A549 (cell line): ENCODE data around the gene BNC1. TPM values are rescaled to one million over a fixed set of nuclear protein-coding genes. Genes with fewer than 3 reads are reported as not detected.

Source experiments
- ATAC-seq, 2 experiments: fragments of 200-7000 bp in 1 of 2; fragments of >200 bp in 1 of 2; cut with Nextera tagmentation in 1 of 2; cut with Tn5 transposase in 1 of 2; 3 replicates each; pipeline versions ENCODE4 v1.8.0 to v1.9.1; 2018 to 2020; ENCODE audit warnings: mild to moderate bottlenecking in 1 of 2, moderate library complexity in 1 of 2
- CTCF ChIA-PET: fragments of 300-600 bp; sonication (Branson Sonifier 250); formaldehyde crosslinking; extraction: SDS; loops from one replicate; lab custom pipeline; 2021; ENCODE audit warnings: antibody characterized with exemption, inconsistent platforms; lab: Yijun Ruan, JAX
- POLR2A ChIA-PET: fragments of 350-600 bp; formaldehyde crosslinking; extraction: SDS; loops from one replicate; lab custom pipeline; 2021; ENCODE audit warnings: antibody characterized with exemption, inconsistent platforms; lab: Yijun Ruan, JAX
- DNase-seq, 2 experiments: peaks; one replicate each; pipeline versions ENCODE4 v3.0.0 to v3.0.0-alpha.2; 2011 to 2016; ENCODE audit warnings: low read depth in 1 of 2, low spot score in 1 of 2
- FAIRE-seq: peaks from 2 replicates; lab custom pipeline; 2011; peaks lifted over from hg19 to GRCh38; lab: Jason Lieb, UNC
- H3K27ac ChIP-seq, 2 experiments: fragments of >200 bp; sonication (Bioruptor Twin); formaldehyde crosslinking; 3 replicates each; pipeline ENCODE4 v1.5.1; 2016 to 2017
- H3K4me1 ChIP-seq: fragments of >200 bp; sonication (Bioruptor Twin); formaldehyde crosslinking; 3 replicates; pipeline ENCODE4 v1.6.1; 2016
- H3K4me2 ChIP-seq: fragments of >200 bp; sonication (Bioruptor Twin); formaldehyde crosslinking; 3 replicates; pipeline ENCODE4 v1.6.1; 2016
- H3K4me3 ChIP-seq: fragments of >200 bp; sonication (Bioruptor Twin); formaldehyde crosslinking; 3 replicates; pipeline ENCODE4 v1.5.1; 2016
- H3K9me3 ChIP-seq: fragments of >200 bp; sonication (Bioruptor Twin); formaldehyde crosslinking; 3 replicates; pipeline ENCODE4 v1.6.1; 2016
- CHD2 ChIP-seq: fragments of 150-350 bp; IDR thresholded peaks from 2 replicates; pipeline ENCODE4 v1.6.1; 2014; ENCODE audit warnings: low read length; ENCODE audit not compliant: partially characterized antibody
- CHD4 ChIP-seq: fragments of 200-600 bp; sonication (generic); IDR thresholded peaks from 2 replicates; pipeline ENCODE4 v1.6.1; 2016; ENCODE audit warnings: antibody characterized with exemption, mild to moderate bottlenecking, borderline replicate concordance
- EHMT2 ChIP-seq: fragments of 200-600 bp; sonication (generic); IDR thresholded peaks from 2 replicates; pipeline ENCODE4 v1.6.1; 2016; ENCODE audit warnings: antibody characterized with exemption, low read depth, mild to moderate bottlenecking, moderate library complexity
- ESRRA ChIP-seq: fragments of 150-350 bp; IDR thresholded peaks from 2 replicates; pipeline ENCODE4 v1.6.1; 2014; ENCODE audit warnings: mild to moderate bottlenecking, low read length, borderline replicate concordance
- FOSB ChIP-seq: fragments of 250-450 bp; sonication (Bioruptor Pico); IDR thresholded peaks from 2 replicates; pipeline ENCODE4 v1.5.0; 2020; ENCODE audit warnings: mild to moderate bottlenecking, moderate library complexity
- HEYL ChIP-seq: fragments of 250-450 bp; sonication (Bioruptor Pico); IDR thresholded peaks from 2 replicates; pipeline ENCODE4 v1.8.0; 2021; ENCODE audit warnings: mild to moderate bottlenecking, moderate library complexity
- HOXB13 ChIP-seq: fragments of 250-450 bp; sonication (Bioruptor Pico); IDR thresholded peaks from 2 replicates; pipeline ENCODE4 v1.5.0; 2020; ENCODE audit warnings: low read depth, mild to moderate bottlenecking, moderate library complexity
- HOXB5 ChIP-seq: fragments of 250-450 bp; sonication (Bioruptor Pico); IDR thresholded peaks from 2 replicates; pipeline ENCODE4 v1.5.0; 2020; ENCODE audit warnings: mild to moderate bottlenecking, moderate library complexity
- JUNB ChIP-seq: fragments of >200 bp; sonication (Bioruptor Twin); formaldehyde crosslinking; IDR thresholded peaks from 2 replicates; pipeline ENCODE4 v1.6.1; 2016
- KDM1A ChIP-seq: fragments of 200-600 bp; sonication (generic); IDR thresholded peaks from 2 replicates; pipeline ENCODE4 v1.6.1; 2016; ENCODE audit warnings: low read depth, mild to moderate bottlenecking
- KDM5A ChIP-seq: fragments of 200-600 bp; sonication (generic); IDR thresholded peaks from 2 replicates; pipeline ENCODE4 v1.6.1; 2016; ENCODE audit warnings: antibody characterized with exemption, mild to moderate bottlenecking
- MAFK ChIP-seq: fragments of 450-650 bp; IDR thresholded peaks from 2 replicates; pipeline ENCODE4 v1.6.1; 2014; ENCODE audit not compliant: partially characterized antibody
- MYC ChIP-seq: IDR thresholded peaks from 2 replicates; pipeline ENCODE4 v1.6.1; 2012; ENCODE audit warnings: mild to moderate bottlenecking, inconsistent platforms, low read length, improper control_type of control experiment, borderline replicate concordance
- NFE2L2 ChIP-seq: fragments of 150-350 bp; conservative IDR thresholded peaks from 2 replicates; pipeline ENCODE4 v1.6.1; 2014; ENCODE audit warnings: low read length
- NPAS2 ChIP-seq: fragments of 250-450 bp; sonication (Bioruptor Pico); IDR thresholded peaks from 2 replicates; pipeline ENCODE4 v1.8.0; 2022; ENCODE audit warnings: mild to moderate bottlenecking, moderate library complexity, borderline replicate concordance
- RAD21 ChIP-seq, 2 experiments: fragments of >200 bp in 1 of 2; sonication (Bioruptor Twin) in 1 of 2; formaldehyde crosslinking in 1 of 2; IDR thresholded peaks in 1 of 2; conservative IDR thresholded peaks in 1 of 2; 2 replicates in 1 of 2; 3 replicates in 1 of 2; pipeline ENCODE4 v1.6.1; 2012 to 2018; ENCODE audit warnings: inconsistent platforms in 1 of 2
- RARB ChIP-seq: fragments of 250-450 bp; sonication (Bioruptor Pico); IDR thresholded peaks from 2 replicates; pipeline ENCODE4 v1.8.0; 2021; ENCODE audit warnings: mild to moderate bottlenecking, moderate library complexity
- RCOR1 ChIP-seq: fragments of 150-350 bp; IDR thresholded peaks from 2 replicates; pipeline ENCODE4 v1.6.1; 2014; ENCODE audit warnings: antibody characterized with exemption, low read length, low read depth
- RFX5 ChIP-seq: fragments of 450-650 bp; IDR thresholded peaks from 2 replicates; pipeline ENCODE4 v1.7.1; 2014; ENCODE audit warnings: antibody characterized with exemption, mild to moderate bottlenecking, moderate library complexity
- RNF2 ChIP-seq: fragments of 200-600 bp; sonication (generic); IDR thresholded peaks from 2 replicates; pipeline ENCODE4 v1.6.1; 2016; ENCODE audit warnings: low read depth, mild to moderate bottlenecking, antibody characterized with exemption, moderate library complexity, borderline replicate concordance
- SMC3 ChIP-seq: fragments of >200 bp; sonication (Bioruptor Twin); formaldehyde crosslinking; IDR thresholded peaks from 3 replicates; pipeline ENCODE4 v1.6.1; 2018; ENCODE audit warnings: inconsistent platforms
- SREBF2 ChIP-seq: fragments of 450-650 bp; IDR thresholded peaks from 2 replicates; pipeline ENCODE4 v1.6.1; 2014; ENCODE audit warnings: mild to moderate bottlenecking, moderate library complexity
- TFCP2L1 ChIP-seq: fragments of 250-450 bp; sonication (Bioruptor Pico); IDR thresholded peaks from 2 replicates; pipeline ENCODE4 v1.5.0; 2021; ENCODE audit warnings: mild to moderate bottlenecking
- WGBS: methylation state at CpG from one replicate; pipeline ENCODE4 v1.1.6; 2017; ENCODE audit errors: missing lambda C conversion rate; 5-methylcytosine and 5-hydroxymethylcytosine counted together
- polyA plus RNA-seq, 4 experiments: library from polyadenylated mRNA; depleted of rRNA in 3 of 4; stranded (reverse); fragments of >200 nt; fragmentation: RNase III in 1 of 4; extraction: RNeasy Plus Mini Kit Qiagen cat#74134 plus additional on column Dnase treatment in 1 of 4; gene quantifications; 2 replicates in 3 of 4; 3 replicates in 1 of 4; pipeline ENCODE4 v1.2.3, GENCODE V29; 2011 to 2017
- TF ChIP-seq, protein P1 (sequence below): fragments of >200 bp; sonication (Bioruptor Twin); formaldehyde crosslinking; IDR thresholded peaks from 2 replicates; pipeline ENCODE4 v1.6.1; 2016
- TF ChIP-seq, protein P2 (sequence below): fragments of >200 bp; sonication (Bioruptor Twin); formaldehyde crosslinking; IDR thresholded peaks from 3 replicates; pipeline ENCODE4 v1.5.1; 2016
- TF ChIP-seq, protein P3 (sequence below): IDR thresholded peaks from 2 replicates; pipeline ENCODE4 v1.6.1; 2012

Gene BNC1
- polyA plus RNA-seq, 2 of the 4 experiments (the other 2 are of a cell fraction), result 0.22 to 0.44 TPM

DNA sequence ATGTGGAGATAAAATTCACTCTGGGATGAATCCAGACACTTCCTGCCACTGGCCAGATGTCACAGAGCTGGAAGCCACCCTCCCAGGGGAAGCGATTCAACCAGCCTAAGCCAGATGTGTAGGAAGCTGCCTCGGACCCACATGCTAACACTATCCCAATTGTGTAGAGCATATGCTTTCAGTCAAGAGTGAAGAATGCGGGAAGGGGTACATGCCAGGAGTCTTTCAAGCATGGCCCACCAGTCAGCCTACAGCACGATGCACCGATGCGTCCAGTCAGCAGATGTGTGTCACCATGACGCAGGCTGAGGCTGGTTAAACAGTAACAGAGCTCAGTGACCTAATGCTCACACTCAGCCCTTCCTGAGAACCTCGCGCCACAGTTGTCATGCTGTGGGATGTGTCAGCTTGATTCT lies 38.8 kb upstream of the BNC1 start (continued):
- TF ChIP-seq HOXB13 (CRISPR knock-in tag) (peak; percentile 95), SMC3 (no peak), ESRRA (no peak), RCOR1 (no peak), KDM1A (no peak), JUNB (peak; percentile 28; the same call in 1 of the 2 replicates), FOSB (CRISPR knock-in tag) (peak; percentile 60; the same call in 1 of the 2 replicates), NPAS2 (CRISPR knock-in tag) (no peak)

DNA sequence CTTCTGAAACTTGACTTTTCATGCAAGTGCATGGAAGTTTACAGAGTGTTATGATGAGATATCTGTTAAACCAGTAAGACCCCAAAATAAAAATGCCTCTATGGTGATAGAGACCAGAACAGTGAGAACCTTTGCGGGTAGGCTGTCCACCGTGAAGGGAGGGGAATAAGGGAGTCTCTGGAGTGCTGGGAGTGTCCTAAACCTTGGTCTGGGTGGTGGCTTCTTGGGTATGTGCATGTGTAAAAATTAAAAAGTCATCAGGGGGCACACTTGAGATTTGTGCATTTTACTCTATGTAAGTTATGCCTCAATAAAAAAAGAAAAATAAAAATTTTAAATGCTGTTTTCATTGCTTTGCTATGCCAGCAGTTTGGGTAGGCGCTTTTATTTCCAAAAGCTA lies 38.2 kb upstream of the BNC1 start:
- ChIA-PET CTCF (interaction anchor here (1.1 to 1.5 kb wide), 5 partner anchors 12 to 116 kb away, joined by 3 to 4 read pairs (median 4); no protein-coding TSS in a partner anchor), POLR2A (interaction anchor here (1.5 kb wide), 1 partner anchor 35 kb away, joined by 4 read pairs; no protein-coding TSS in a partner anchor)
- FAIRE-seq (peak; percentile 23), DNase-seq (no peak), ATAC-seq (no peak)
- Histone ChIP-seq H3K4me3 (no peak overlapping the region), H3K4me2 (peak overlapping the region; percentile 64; the same call in 2 of the 3 replicates), H3K9me3 (no peaks in the 10 kb centered on the region), H3K27ac (peak overlapping the region; percentile 63 to 76), H3K4me1 (peaks cover 34% of the 10 kb centered on the region)
- WGBS, result 95% methylated on average over 3 of the region's 3 CpGs
- TF ChIP-seq RNF2 (no peak), SREBF2 (no peak), SMC3 (no peak), RARB (CRISPR knock-in tag) (no peak), MYC (no peak)
- TF ChIP-seq, protein P1, sequence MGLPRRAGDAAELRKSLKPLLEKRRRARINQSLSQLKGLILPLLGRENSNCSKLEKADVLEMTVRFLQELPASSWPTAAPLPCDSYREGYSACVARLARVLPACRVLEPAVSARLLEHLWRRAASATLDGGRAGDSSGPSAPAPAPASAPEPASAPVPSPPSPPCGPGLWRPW, result no peak

DNA sequence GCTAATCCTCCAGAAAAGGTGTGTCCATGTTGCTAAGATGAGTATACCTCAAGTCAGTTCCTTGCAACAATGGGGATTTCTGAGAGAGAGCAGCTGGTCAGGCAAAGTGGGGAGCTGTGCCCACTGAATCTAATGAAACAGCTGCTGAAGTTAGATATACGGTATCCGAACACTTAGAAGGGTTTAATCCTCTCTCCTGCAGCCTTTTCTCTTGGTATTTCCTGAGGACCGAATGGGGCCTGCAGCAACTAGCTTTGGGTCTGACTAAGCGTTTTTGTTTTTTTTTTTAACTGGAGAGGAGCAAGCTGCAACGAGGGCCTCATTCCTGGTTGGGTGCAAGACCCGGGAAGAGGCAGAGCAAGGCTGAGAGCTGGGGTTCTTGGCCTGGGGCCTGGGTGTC lies 37.6 kb upstream of the BNC1 start:
- ATAC-seq, result no peak
- POLR2A ChIA-PET, result interaction anchor here (1.5 kb wide), 1 partner anchor 35 kb away, joined by 4 read pairs; no protein-coding TSS in a partner anchor
- TF ChIP-seq HEYL (CRISPR knock-in tag) (no peak), HOXB13 (CRISPR knock-in tag) (no peak), CHD2 (no peak), MAFK (peak; percentile 34), RAD21 (conservative IDR thresholded peaks at IDR 0.05 in 1 of 2, IDR thresholded peaks at IDR 0.05 in 1 of 2) (no peak)
- TF ChIP-seq, protein P2, sequence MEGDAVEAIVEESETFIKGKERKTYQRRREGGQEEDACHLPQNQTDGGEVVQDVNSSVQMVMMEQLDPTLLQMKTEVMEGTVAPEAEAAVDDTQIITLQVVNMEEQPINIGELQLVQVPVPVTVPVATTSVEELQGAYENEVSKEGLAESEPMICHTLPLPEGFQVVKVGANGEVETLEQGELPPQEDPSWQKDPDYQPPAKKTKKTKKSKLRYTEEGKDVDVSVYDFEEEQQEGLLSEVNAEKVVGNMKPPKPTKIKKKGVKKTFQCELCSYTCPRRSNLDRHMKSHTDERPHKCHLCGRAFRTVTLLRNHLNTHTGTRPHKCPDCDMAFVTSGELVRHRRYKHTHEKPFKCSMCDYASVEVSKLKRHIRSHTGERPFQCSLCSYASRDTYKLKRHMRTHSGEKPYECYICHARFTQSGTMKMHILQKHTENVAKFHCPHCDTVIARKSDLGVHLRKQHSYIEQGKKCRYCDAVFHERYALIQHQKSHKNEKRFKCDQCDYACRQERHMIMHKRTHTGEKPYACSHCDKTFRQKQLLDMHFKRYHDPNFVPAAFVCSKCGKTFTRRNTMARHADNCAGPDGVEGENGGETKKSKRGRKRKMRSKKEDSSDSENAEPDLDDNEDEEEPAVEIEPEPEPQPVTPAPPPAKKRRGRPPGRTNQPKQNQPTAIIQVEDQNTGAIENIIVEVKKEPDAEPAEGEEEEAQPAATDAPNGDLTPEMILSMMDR, result no peak
- peaks cover 34% of the 10 kb centered on the region for H3K4me1 ChIP-seq
- no peak for DNase-seq
- no peak overlapping the region for H3K4me2 ChIP-seq
- H3K4me3 ChIP-seq, result no peak overlapping the region
- CTCF ChIA-PET, result interaction anchor here (1.1 to 1.5 kb wide), 4 partner anchors 12 to 116 kb away, joined by 4 read pairs; no protein-coding TSS in a partner anchor
- no peaks in the 10 kb centered on the region for H3K9me3 ChIP-seq
- FAIRE-seq, result no peak
- 79% methylated on average over 6 of the region's 6 CpGs for WGBS
- H3K27ac ChIP-seq, result peak overlapping the region; percentile 63 to 76; a peak in 4 of 6 replicates

DNA sequence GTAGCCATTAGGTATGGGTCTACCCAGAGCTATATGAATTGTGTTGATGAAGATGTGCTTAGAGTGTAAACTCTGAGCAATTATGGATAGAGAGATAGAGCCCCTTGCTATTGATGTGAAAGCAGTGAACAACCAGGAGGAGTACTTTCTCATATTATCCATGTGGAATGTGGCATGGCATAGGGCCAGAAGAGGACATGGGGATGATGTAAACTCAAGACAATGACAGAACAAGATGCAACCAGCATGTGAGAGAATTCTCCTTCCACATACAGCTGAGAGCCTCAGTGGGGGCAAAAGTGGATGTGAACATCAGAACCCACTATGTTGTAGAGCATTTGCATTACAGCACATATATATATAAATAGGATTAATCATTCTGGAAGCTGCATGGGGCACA lies 36.4 kb upstream of the BNC1 start:
- Histone ChIP-seq H3K9me3 (no peaks in the 10 kb centered on the region), H3K4me1 (peaks cover 34% of the 10 kb centered on the region), H3K4me2 (peak overlapping the region; percentile 39), H3K27ac (peak overlapping the region; percentile 31 to 36; a peak in 5 of 6 replicates), H3K4me3 (no peak overlapping the region)
- DNase-seq, result peak in 1 of 2 experiments; percentile 41
- TF ChIP-seq RFX5 (no peak), RCOR1 (no peak), EHMT2 (no peak), NFE2L2 (no peak), RAD21 (conservative IDR thresholded peaks at IDR 0.05 in 1 of 2, IDR thresholded peaks at IDR 0.05 in 1 of 2) (no peak), MAFK (no peak), KDM1A (no peak), HOXB5 (no peak), CHD4 (no peak), RNF2 (no peak), KDM5A (no peak), TFCP2L1 (no peak)
- TF ChIP-seq, protein P3, sequence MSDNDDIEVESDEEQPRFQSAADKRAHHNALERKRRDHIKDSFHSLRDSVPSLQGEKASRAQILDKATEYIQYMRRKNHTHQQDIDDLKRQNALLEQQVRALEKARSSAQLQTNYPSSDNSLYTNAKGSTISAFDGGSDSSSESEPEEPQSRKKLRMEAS, result no peak
- TF ChIP-seq, protein P1, result no peak
- TF ChIP-seq, protein P2, result no peak
- no peak for FAIRE-seq
- ChIA-PET POLR2A (no interaction called here), CTCF (no interaction called here)
- ATAC-seq, result no peak
